Glutamatergic neuron (in vitro differentiated cells): ENCODE data around the gene ANTXRL. TPM values are rescaled to one million over a fixed set of nuclear protein-coding genes. Genes with fewer than 3 reads are reported as not detected.

Experiments
- DNase-seq: peaks from one replicate; pipeline ENCODE4 v3.0.0; 2022
- H3K27ac Mint-ChIP-seq: one replicate; pipeline ENCODE4 v1.8.0; 2020; ENCODE audit warnings: mild to moderate bottlenecking, mixed read lengths, inconsistent platforms; ENCODE audit not compliant: unreplicated experiment
- H3K27me3 Mint-ChIP-seq: one replicate; pipeline ENCODE4 v1.8.0; 2020; ENCODE audit warnings: mild to moderate bottlenecking, moderate library complexity, mixed read lengths, inconsistent platforms; ENCODE audit not compliant: unreplicated experiment
- H3K36me3 Mint-ChIP-seq: one replicate; pipeline ENCODE4 v1.8.0; 2020; ENCODE audit warnings: mild to moderate bottlenecking, mixed read lengths, inconsistent platforms; ENCODE audit not compliant: unreplicated experiment
- H3K4me1 Mint-ChIP-seq: one replicate; pipeline ENCODE4 v1.8.0; 2020; ENCODE audit warnings: mild to moderate bottlenecking, low read depth, mixed read lengths, inconsistent platforms; ENCODE audit not compliant: unreplicated experiment
- H3K4me3 Mint-ChIP-seq: one replicate; pipeline ENCODE4 v1.8.0; 2020; ENCODE audit warnings: mild to moderate bottlenecking, mixed read lengths, inconsistent platforms; ENCODE audit not compliant: unreplicated experiment
- H3K9me3 Mint-ChIP-seq: one replicate; pipeline ENCODE4 v1.8.0; 2020; ENCODE audit warnings: mild to moderate bottlenecking, moderate library complexity, mixed read lengths, inconsistent platforms; ENCODE audit not compliant: unreplicated experiment
- CTCF ChIP-seq: fragments of 200-600 bp; sonication (generic); IDR thresholded peaks from one replicate; pipeline ENCODE4 v1.5.0; 2021; ENCODE audit not compliant: partially characterized antibody, unreplicated experiment
- total RNA-seq: library from RNA; stranded (reverse); fragmentation: NEBNext Ultra II Directional; extraction: Animal tissue kit (Norgen Biotek cat#: 25700); gene quantifications from one replicate; pipeline ENCODE4 v1.2.1, GENCODE V29; 2021; ENCODE audit not compliant: unreplicated experiment

The ANTXRL gene
- total RNA-seq, 1 donor from 2014 or later, result not detected

GRCh38 chr10:46290101-46290886 is 3.5 kb downstream of the ANTXRL start:
- H3K9me3 Mint-ChIP-seq, result peaks cover 3% of the 10 kb centered on the region
- H3K36me3 Mint-ChIP-seq, result no peaks in the 10 kb centered on the region
- peaks cover 3% of the 10 kb centered on the region for H3K27me3 Mint-ChIP-seq
- DNase-seq, result no peak
- no peak overlapping the region for H3K27ac Mint-ChIP-seq
- no peak overlapping the region for H3K4me3 Mint-ChIP-seq
- peaks cover 11% of the 10 kb centered on the region for H3K4me1 Mint-ChIP-seq
- no peak for TF ChIP-seq CTCF

GRCh38 chr10:46291817-46292572 is 5.2 kb downstream of the ANTXRL start:
- Mint-ChIP-seq H3K27me3 (peaks cover 3% of the 10 kb centered on the region), H3K27ac (no peak overlapping the region), H3K9me3 (peaks cover 3% of the 10 kb centered on the region), H3K4me1 (peaks cover 10% of the 10 kb centered on the region), H3K4me3 (no peak overlapping the region), H3K36me3 (no peaks in the 10 kb centered on the region)
- no peak for TF ChIP-seq CTCF
- DNase-seq, result peak; percentile 12

- Mint-ChIP-seq H3K36me3 (no peaks in the 10 kb centered on the region), H3K27ac (no peak overlapping the region), H3K27me3 (peaks cover 3% of the 10 kb centered on the region), H3K4me1 (peaks cover 10% of the 10 kb centered on the region), H3K4me3 (no peak overlapping the region), H3K9me3 (peaks cover 3% of the 10 kb centered on the region)
- peak; percentile 2 for DNase-seq
- TF ChIP-seq CTCF, result no peak
Measured at GRCh38 chr10:46292573-46293023, 5.8 kb downstream of the ANTXRL start.

GRCh38 chr10:46293228-46293627 is 6.4 kb downstream of the ANTXRL start:
- Mint-ChIP-seq H3K4me3 (no peak overlapping the region), H3K9me3 (peaks cover 3% of the 10 kb centered on the region), H3K4me1 (peaks cover 10% of the 10 kb centered on the region), H3K27me3 (peaks cover 5% of the 10 kb centered on the region), H3K27ac (no peak overlapping the region), H3K36me3 (no peaks in the 10 kb centered on the region)
- no peak for DNase-seq
- no peak for TF ChIP-seq CTCF
